Measurements from ENCODE around the gene TNNT1.
"Not testable (repeated sequence)": the region's sequence is repeated elsewhere in the genome, so short reads cannot be mapped to it uniquely, and the experiment has no call there.

The TNNT1 gene

GRCh38 chr19:55136399-55137102 is 12.5 kb downstream of the TNNT1 start:
- DNase-seq, result no peak

- no peak for DNase-seq
These were observed 14.3 kb downstream of the TNNT1 start for GRCh38 chr19:55134736-55135135.

- no peak for DNase-seq
These were observed 15.2 kb downstream of the TNNT1 start for GRCh38 chr19:55133639-55134444.

GRCh38 chr19:55132453-55133129 is 16.4 kb downstream of the TNNT1 start:
- DNase-seq, result no peak

- no peak for DNase-seq
These were observed 17.6 kb downstream of the TNNT1 start for GRCh38 chr19:55131421-55131820.

- no peak for DNase-seq
These were observed 30.0 kb downstream of the TNNT1 start for GRCh38 chr19:55119053-55119452.

- no peak for DNase-seq
These were observed 30.5 kb downstream of the TNNT1 start for GRCh38 chr19:55118401-55118991.

- DNase-seq, result peak; percentile 91
These were observed 31.2 kb downstream of the TNNT1 start for GRCh38 chr19:55117663-55118391.

- DNase-seq, result no peak
These were observed 31.9 kb downstream of the TNNT1 start, which contains the start of gene PPP1R12C for GRCh38 chr19:55116859-55117662. Gene PPP1R12C (minus strand): TSS chr19:55117637. CDS start chr19:55117543, 94 bp downstream.

- DNase-seq, result no peak
These were observed 32.7 kb downstream of the TNNT1 start for GRCh38 chr19:55116232-55116858.

- DNase-seq, result no peak
These were observed 33.5 kb downstream of the TNNT1 start for GRCh38 chr19:55115446-55116065.

GRCh38 chr19:55114566-55115145 is 34.4 kb downstream of the TNNT1 start:
- DNase-seq, result no peak

- DNase-seq, result no peak
These were observed 35.4 kb downstream of the TNNT1 start for GRCh38 chr19:55113570-55114039.

GRCh38 chr19:55112777-55113569 is 36.0 kb downstream of the TNNT1 start:
- DNase-seq, result no peak

- DNase-seq, result no peak
These were observed 36.7 kb downstream of the TNNT1 start for GRCh38 chr19:55112246-55112776.

GRCh38 chr19:55111238-55111831 is 37.7 kb downstream of the TNNT1 start:
- DNase-seq, result no peak

- no peak for DNase-seq
These were observed 39.3 kb downstream of the TNNT1 start for GRCh38 chr19:55109527-55110291.

- DNase-seq, result not testable (repeated sequence)
These were observed 41.8 kb downstream of the TNNT1 start for GRCh38 chr19:55107252-55107651.

All from NCI-H2107 (cell line).